HEK293 (cell line): ENCODE measurements around the gene PPP1CC.

ENCODE experiments used
- CTCF ChIA-PET: fragments of 350-600 bp; formaldehyde crosslinking; extraction: SDS; loops from one replicate; lab custom pipeline; 2021; ENCODE audit warnings: antibody characterized with exemption; lab: Yijun Ruan, JAX
- POLR2A ChIA-PET: fragments of 300-600 bp; formaldehyde crosslinking; extraction: SDS; loops from one replicate; lab custom pipeline; 2020; ENCODE audit warnings: antibody characterized with exemption, inconsistent platforms; lab: Yijun Ruan, JAX
- H3K27ac ChIP-seq: fragments of 200-500 bp; sonication (Bioruptor generic); 2 replicates; pipeline ENCODE4 v1.5.1; 2014; ENCODE audit warnings: low read depth, low read length, control low read depth, inconsistent platforms; ENCODE audit errors: extremely low read depth
- H3K36me3 ChIP-seq, 2 experiments: fragments of 200-500 bp in 1 of 2; sonication (Bioruptor generic) in 1 of 2; 1 replicate in 1 of 2; 2 replicates in 1 of 2; pipeline ENCODE4 v1.5.1; 2014 to 2017; ENCODE audit warnings: inconsistent platforms in 2 of 2, low read length in 2 of 2; ENCODE audit not compliant: control insufficient read depth in 2 of 2, insufficient read depth in 1 of 2
- H3K4me1 ChIP-seq: fragments of 200-500 bp; sonication (Bioruptor generic); 2 replicates; pipeline ENCODE4 v1.5.1; 2014; ENCODE audit warnings: mild to moderate bottlenecking, low read length, inconsistent platforms; ENCODE audit not compliant: control insufficient read depth, insufficient read depth
- H3K4me3 ChIP-seq: 2 replicates; pipeline ENCODE4 v1.5.1; 2011; ENCODE audit warnings: low read depth, mild to moderate bottlenecking, control low read depth, low read length, moderate library complexity
- H3K9me3 ChIP-seq: fragments of 200-500 bp; sonication (Bioruptor generic); 2 replicates; pipeline ENCODE4 v1.5.1; 2014; ENCODE audit warnings: low read depth, low read length, inconsistent platforms; ENCODE audit not compliant: control insufficient read depth, insufficient read depth
- ATF2 ChIP-seq: fragments of 450-650 bp; formaldehyde crosslinking; IDR thresholded peaks from 2 replicates; pipeline ENCODE4 v1.5.1; 2016; ENCODE audit warnings: missing biosample characterization, missing genetic modification characterization, low read depth
- CTCF ChIP-seq: fragments of 450-650 bp; formaldehyde crosslinking; IDR thresholded peaks from 2 replicates; pipeline ENCODE4 v1.5.1; 2016; ENCODE audit warnings: missing biosample characterization, missing genetic modification characterization
- GLIS2 ChIP-seq: fragments of 450-650 bp; formaldehyde crosslinking; IDR thresholded peaks from 2 replicates; pipeline ENCODE4 v1.5.1; 2016; ENCODE audit warnings: missing biosample characterization, missing genetic modification characterization
- HOXA7 ChIP-seq: sonication (generic); formaldehyde crosslinking; IDR thresholded peaks from 2 replicates; pipeline ENCODE4 v1.8.1; 2022; ENCODE audit warnings: missing genetic modification reagents, borderline replicate concordance
- ZFHX2 ChIP-seq: fragments of 450-650 bp; formaldehyde crosslinking; conservative IDR thresholded peaks from 2 replicates; pipeline ENCODE4 v1.5.1; 2016; ENCODE audit warnings: missing biosample characterization, missing genetic modification characterization
- ZIC2 ChIP-seq: fragments of 450-650 bp; formaldehyde crosslinking; IDR thresholded peaks from 2 replicates; pipeline ENCODE4 v1.5.1; 2016; ENCODE audit warnings: missing biosample characterization, missing genetic modification characterization
- ZNF112 ChIP-seq: fragments of 450-650 bp; formaldehyde crosslinking; IDR thresholded peaks from 2 replicates; pipeline ENCODE4 v1.5.0; 2017; ENCODE audit warnings: missing biosample characterization, missing genetic modification characterization
- ZNF121 ChIP-seq: fragments of 450-650 bp; formaldehyde crosslinking; IDR thresholded peaks from 2 replicates; pipeline ENCODE4 v1.5.1; 2016; ENCODE audit warnings: missing biosample characterization, missing genetic modification characterization
- ZNF223 ChIP-seq: fragments of 450-650 bp; formaldehyde crosslinking; IDR thresholded peaks from 2 replicates; pipeline ENCODE4 v1.5.1; 2016; ENCODE audit warnings: missing biosample characterization, missing genetic modification characterization
- ZNF433 ChIP-seq: fragments of 450-650 bp; formaldehyde crosslinking; IDR thresholded peaks from 2 replicates; pipeline ENCODE4 v1.5.1; 2016; ENCODE audit warnings: missing biosample characterization, missing genetic modification characterization, low read depth
- ZNF473 ChIP-seq: fragments of 450-650 bp; formaldehyde crosslinking; IDR thresholded peaks from 2 replicates; pipeline ENCODE4 v1.5.1; 2017; ENCODE audit warnings: missing biosample characterization, missing genetic modification characterization
- ZNF571 ChIP-seq: fragments of 450-650 bp; formaldehyde crosslinking; IDR thresholded peaks from 2 replicates; pipeline ENCODE4 v1.5.0; 2017; ENCODE audit warnings: missing biosample characterization, missing genetic modification characterization
- TF ChIP-seq, protein P1 (sequence below): fragments of 450-650 bp; formaldehyde crosslinking; IDR thresholded peaks from 2 replicates; pipeline ENCODE4 v1.5.1; 2016; ENCODE audit warnings: missing biosample characterization, missing genetic modification characterization
- TF ChIP-seq, protein P2 (sequence below): fragments of 450-650 bp; formaldehyde crosslinking; IDR thresholded peaks from 2 replicates; pipeline ENCODE4 v1.5.1; 2017; ENCODE audit warnings: missing biosample characterization, missing genetic modification characterization

The PPP1CC gene

GRCh38 chr12:110697236-110697635, 45.5 kb downstream of the PPP1CC start (continued):
- TF ChIP-seq, protein P1, sequence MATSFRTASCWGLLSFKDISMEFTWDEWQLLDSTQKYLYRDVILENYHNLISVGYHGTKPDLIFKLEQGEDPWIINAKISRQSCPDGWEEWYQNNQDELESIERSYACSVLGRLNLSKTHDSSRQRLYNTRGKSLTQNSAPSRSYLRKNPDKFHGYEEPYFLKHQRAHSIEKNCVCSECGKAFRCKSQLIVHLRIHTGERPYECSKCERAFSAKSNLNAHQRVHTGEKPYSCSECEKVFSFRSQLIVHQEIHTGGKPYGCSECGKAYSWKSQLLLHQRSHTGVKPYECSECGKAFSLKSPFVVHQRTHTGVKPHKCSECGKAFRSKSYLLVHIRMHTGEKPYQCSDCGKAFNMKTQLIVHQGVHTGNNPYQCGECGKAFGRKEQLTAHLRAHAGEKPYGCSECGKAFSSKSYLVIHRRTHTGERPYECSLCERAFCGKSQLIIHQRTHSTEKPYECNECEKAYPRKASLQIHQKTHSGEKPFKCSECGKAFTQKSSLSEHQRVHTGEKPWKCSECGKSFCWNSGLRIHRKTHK (tag by site-specific recombination), result no peak
- TF ChIP-seq CTCF (tag by site-specific recombination) (no peak), ZNF433 (tag by site-specific recombination) (no peak), HOXA7 (CRISPR knock-in tag) (no peak)

- TF ChIP-seq ZNF223, result no peak
- TF ChIP-seq ZIC2, result no peak
- TF ChIP-seq GLIS2 (tag by site-specific recombination), result no peak
- TF ChIP-seq ZNF571 (tag by site-specific recombination), result no peak
- TF ChIP-seq ZNF121 (tag by site-specific recombination), result peak; percentile 89
- Histone ChIP-seq H3K27ac (no peak overlapping the region), H3K4me3 (no peak overlapping the region), H3K4me1 (no peaks in the 10 kb centered on the region), H3K9me3 (no peaks in the 10 kb centered on the region), H3K36me3 (no peaks in the 10 kb centered on the region)
- ChIA-PET CTCF (interaction anchor here (1.5 kb wide), 1 partner anchor 8 kb away, joined by 4 read pairs; no protein-coding TSS in a partner anchor), POLR2A (no interaction called here)
Measured at GRCh38 chr12:110696283-110696682, 46.4 kb downstream of the PPP1CC start.

GRCh38 chr12:110694330-110694901, 48.3 kb downstream of the PPP1CC start:
- POLR2A ChIA-PET, result no interaction called here
- H3K9me3 ChIP-seq, result no peaks in the 10 kb centered on the region
- no peak overlapping the region for H3K27ac ChIP-seq
- CTCF ChIA-PET, result interaction anchor here (0.6 to 0.7 kb wide), 2 partner anchors 52 to 89 kb away, joined by 3 to 4 read pairs; no protein-coding TSS in a partner anchor
- no peak for TF ChIP-seq ZNF112 (tag by site-specific recombination)
- no peak for TF ChIP-seq ATF2 (tag by site-specific recombination)
- TF ChIP-seq ZFHX2, result no peak
- no peak for TF ChIP-seq ZNF473 (tag by site-specific recombination)
- TF ChIP-seq, protein P2, sequence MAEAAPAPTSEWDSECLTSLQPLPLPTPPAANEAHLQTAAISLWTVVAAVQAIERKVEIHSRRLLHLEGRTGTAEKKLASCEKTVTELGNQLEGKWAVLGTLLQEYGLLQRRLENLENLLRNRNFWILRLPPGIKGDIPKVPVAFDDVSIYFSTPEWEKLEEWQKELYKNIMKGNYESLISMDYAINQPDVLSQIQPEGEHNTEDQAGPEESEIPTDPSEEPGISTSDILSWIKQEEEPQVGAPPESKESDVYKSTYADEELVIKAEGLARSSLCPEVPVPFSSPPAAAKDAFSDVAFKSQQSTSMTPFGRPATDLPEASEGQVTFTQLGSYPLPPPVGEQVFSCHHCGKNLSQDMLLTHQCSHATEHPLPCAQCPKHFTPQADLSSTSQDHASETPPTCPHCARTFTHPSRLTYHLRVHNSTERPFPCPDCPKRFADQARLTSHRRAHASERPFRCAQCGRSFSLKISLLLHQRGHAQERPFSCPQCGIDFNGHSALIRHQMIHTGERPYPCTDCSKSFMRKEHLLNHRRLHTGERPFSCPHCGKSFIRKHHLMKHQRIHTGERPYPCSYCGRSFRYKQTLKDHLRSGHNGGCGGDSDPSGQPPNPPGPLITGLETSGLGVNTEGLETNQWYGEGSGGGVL, result no peak
- H3K36me3 ChIP-seq, result no peaks in the 10 kb centered on the region
- no peaks in the 10 kb centered on the region; the same call in 1 of the 2 replicates for H3K4me1 ChIP-seq
- H3K4me3 ChIP-seq, result no peak overlapping the region
